A673 (cell line): ENCODE data around the gene HCAR2. TPM values are rescaled to one million over a fixed set of nuclear protein-coding genes. Genes with fewer than 3 reads are reported as not detected.

Experiments used
- BruUV-seq: library from RNA; stranded (reverse); fragments of 400-500 nt; replicated peaks from 2 replicates; lab custom pipeline; 2021; lab: Mats Ljungman, UMichigan
- CTCF ChIA-PET: fragments of 300-600 bp; sonication (Branson Sonifier 250); formaldehyde crosslinking; loops from one replicate; lab custom pipeline; 2022; ENCODE audit warnings: antibody characterized with exemption; lab: Charles Lee
- POLR2A ChIA-PET: fragments of 300-600 bp; sonication (Branson Sonifier 250); formaldehyde crosslinking; loops from one replicate; lab custom pipeline; 2022; ENCODE audit warnings: antibody characterized with exemption; ENCODE audit not compliant: low non-redundant PET; lab: Charles Lee
- DNase-seq: peaks from one replicate; pipeline ENCODE4 v3.0.0-alpha.2; 2015; ENCODE audit warnings: low spot score
- H3K27ac ChIP-seq: fragments of 200-600 bp; sonication (generic); 2 replicates; pipeline ENCODE4 v1.5.1; 2016; ENCODE audit warnings: mixed run types, low read depth, mild to moderate bottlenecking, mixed read lengths, antibody characterized with exemption, low read length; ENCODE audit not compliant: poor library complexity, severe bottlenecking
- H3K27me3 ChIP-seq: fragments of 200-600 bp; sonication (generic); replicated peaks from 2 replicates; pipeline ENCODE4 v1.6.1; 2017; ENCODE audit warnings: mixed run types, low read depth, mild to moderate bottlenecking, mixed read lengths, antibody characterized with exemption, low read length; ENCODE audit not compliant: insufficient read depth, poor library complexity
- H3K36me3 ChIP-seq: fragments of 200-600 bp; sonication (generic); 2 replicates; pipeline ENCODE4 v1.6.1; 2016; ENCODE audit warnings: mixed run types, mild to moderate bottlenecking, mixed read lengths, antibody characterized with exemption, low read length; ENCODE audit not compliant: insufficient read depth, poor library complexity, severe bottlenecking
- H3K4me1 ChIP-seq: fragments of 200-600 bp; sonication (generic); 2 replicates; pipeline ENCODE4 v1.6.1; 2017; ENCODE audit warnings: mixed run types, mild to moderate bottlenecking, mixed read lengths, antibody characterized with exemption, low read length; ENCODE audit not compliant: insufficient read depth, poor library complexity, severe bottlenecking
- H3K4me3 ChIP-seq: fragments of 200-600 bp; sonication (generic); 2 replicates; pipeline ENCODE4 v1.5.1; 2016; ENCODE audit warnings: low read depth, mixed run types, mild to moderate bottlenecking, mixed read lengths, low read length; ENCODE audit not compliant: poor library complexity, severe bottlenecking
- H3K9me3 ChIP-seq: fragments of 200-600 bp; sonication (generic); 2 replicates; pipeline ENCODE4 v1.6.1; 2016; ENCODE audit warnings: mixed run types, low read depth, mild to moderate bottlenecking, mixed read lengths, antibody characterized with exemption, low read length; ENCODE audit not compliant: poor library complexity, severe bottlenecking
- EZH2 ChIP-seq: fragments of 200-600 bp; sonication (generic); IDR thresholded peaks from 2 replicates; pipeline ENCODE4 v1.6.1; 2017; ENCODE audit warnings: borderline replicate concordance, low read depth, mild to moderate bottlenecking, mixed read lengths, antibody characterized with exemption, low read length; ENCODE audit not compliant: poor library complexity, severe bottlenecking
- intact Hi-C: fragments of 100-400 bp; cut with micrococcal nuclease; formaldehyde crosslinking; loops from one replicate; pipeline ENCODE4 v1.10.0; 2022; ENCODE audit not compliant: unreplicated experiment
- total RNA-seq: library from RNA; stranded (reverse); gene quantifications from 2 replicates; pipeline ENCODE4 v1.2.3, GENCODE V29; 2021
- TF ChIP-seq, protein P1 (sequence below): fragments of 300-800, 200-600 bp; sonication (generic); conservative IDR thresholded peaks from 2 replicates; pipeline ENCODE4 v1.5.1; 2017; ENCODE audit warnings: low read depth, mild to moderate bottlenecking, antibody characterized with exemption, low read length, moderate library complexity, mixed read lengths

The HCAR2 gene
- total RNA-seq, 1 experiment from 2014 or later: 0.34 TPM

DNA sequence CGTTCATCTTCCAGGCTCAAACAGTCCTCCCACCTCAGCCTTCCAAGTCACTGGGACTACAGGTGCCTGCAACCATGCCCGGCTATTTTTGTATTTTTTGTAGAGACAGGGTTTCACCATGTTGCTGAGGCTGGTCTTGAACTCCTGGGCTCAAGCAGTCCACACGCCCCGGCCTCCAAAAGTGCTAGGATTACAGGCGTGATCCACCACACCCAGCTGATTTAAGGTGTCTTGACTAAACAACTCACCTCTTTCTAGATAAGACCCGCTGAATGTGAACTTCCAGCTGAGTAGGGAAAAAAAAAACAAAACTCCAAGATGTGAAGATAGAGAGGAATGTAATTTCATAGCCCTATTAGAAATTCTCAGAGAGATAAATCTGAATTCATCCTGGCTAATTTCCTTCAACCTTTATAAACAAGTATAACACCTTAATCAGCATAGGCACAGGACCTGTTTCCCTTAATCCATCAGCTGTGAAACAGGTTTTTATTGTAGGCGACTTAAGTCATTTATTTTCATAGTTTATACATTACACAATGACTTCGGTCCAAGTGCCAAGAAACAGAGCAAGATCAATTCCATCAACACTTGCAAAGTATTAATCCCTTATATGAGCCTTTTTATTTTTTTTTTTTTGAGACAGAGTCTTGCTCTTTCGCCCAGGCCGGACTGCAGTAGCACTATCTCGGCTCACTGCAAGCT, 51.5 kb downstream of the HCAR2 start:
- intact Hi-C loops: no loop called here
- H3K4me1 ChIP-seq: no peaks in the 10 kb centered on the region
- CTCF ChIA-PET: no interaction called here

More for the DNA sequence above, 51.5 kb downstream of the HCAR2 start:
- Histone ChIP-seq H3K36me3 (no peaks in the 10 kb centered on the region), H3K9me3 (no peaks in the 10 kb centered on the region), H3K27ac (no peak overlapping the region), H3K4me3 (no peak overlapping the region), H3K27me3 (no peaks in the 10 kb centered on the region)
- no TSS peak for BruUV-seq
- POLR2A ChIA-PET: no interaction called here
- no peak for DNase-seq
- TF ChIP-seq EZH2: no peak
- TF ChIP-seq, protein P1, sequence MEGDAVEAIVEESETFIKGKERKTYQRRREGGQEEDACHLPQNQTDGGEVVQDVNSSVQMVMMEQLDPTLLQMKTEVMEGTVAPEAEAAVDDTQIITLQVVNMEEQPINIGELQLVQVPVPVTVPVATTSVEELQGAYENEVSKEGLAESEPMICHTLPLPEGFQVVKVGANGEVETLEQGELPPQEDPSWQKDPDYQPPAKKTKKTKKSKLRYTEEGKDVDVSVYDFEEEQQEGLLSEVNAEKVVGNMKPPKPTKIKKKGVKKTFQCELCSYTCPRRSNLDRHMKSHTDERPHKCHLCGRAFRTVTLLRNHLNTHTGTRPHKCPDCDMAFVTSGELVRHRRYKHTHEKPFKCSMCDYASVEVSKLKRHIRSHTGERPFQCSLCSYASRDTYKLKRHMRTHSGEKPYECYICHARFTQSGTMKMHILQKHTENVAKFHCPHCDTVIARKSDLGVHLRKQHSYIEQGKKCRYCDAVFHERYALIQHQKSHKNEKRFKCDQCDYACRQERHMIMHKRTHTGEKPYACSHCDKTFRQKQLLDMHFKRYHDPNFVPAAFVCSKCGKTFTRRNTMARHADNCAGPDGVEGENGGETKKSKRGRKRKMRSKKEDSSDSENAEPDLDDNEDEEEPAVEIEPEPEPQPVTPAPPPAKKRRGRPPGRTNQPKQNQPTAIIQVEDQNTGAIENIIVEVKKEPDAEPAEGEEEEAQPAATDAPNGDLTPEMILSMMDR: no peak

Other genes starting within 250 kb of the HCAR2 start
- gene ZCCHC8, start 202.4 kb downstream of the HCAR2 start, total RNA-seq: 40.4 and 41.1 TPM in 2 replicates
- 106 and 108 TPM in 2 replicates for gene RSRC2, start 176.4 kb downstream of the HCAR2 start, total RNA-seq
- 111 and 118 TPM in 2 replicates for gene KNTC1, start 176.1 kb downstream of the HCAR2 start, total RNA-seq
- 0.37 TPM in 1 of 2 replicates, not detected in the other for gene HCAR3, start 13.5 kb upstream of the HCAR2 start, total RNA-seq
- gene HCAR1, start 27.5 kb upstream of the HCAR2 start, total RNA-seq: 1.9 and 2.0 TPM in 2 replicates
- gene DENR, start 49.5 kb upstream of the HCAR2 start, total RNA-seq: 104 and 116 TPM in 2 replicates
- 0.20 TPM in 1 of 2 replicates, not detected in the other for gene CCDC62, start 71.2 kb upstream of the HCAR2 start, total RNA-seq
- 27.0 and 30.4 TPM in 2 replicates for gene HIP1R, start 132.1 kb upstream of the HCAR2 start, total RNA-seq
- 30.2 and 34.4 TPM in 2 replicates for gene VPS37B, start 192.8 kb upstream of the HCAR2 start, total RNA-seq